ENCODE measurements around the gene ASTN1. TPM values are rescaled to one million over a fixed set of nuclear protein-coding genes. Genes with fewer than 3 reads are reported as not detected.

ASTN1 gene
- total and polyA plus RNA-seq, 4 donors: 33.4 to 127 (median 82.8) TPM

DNA sequence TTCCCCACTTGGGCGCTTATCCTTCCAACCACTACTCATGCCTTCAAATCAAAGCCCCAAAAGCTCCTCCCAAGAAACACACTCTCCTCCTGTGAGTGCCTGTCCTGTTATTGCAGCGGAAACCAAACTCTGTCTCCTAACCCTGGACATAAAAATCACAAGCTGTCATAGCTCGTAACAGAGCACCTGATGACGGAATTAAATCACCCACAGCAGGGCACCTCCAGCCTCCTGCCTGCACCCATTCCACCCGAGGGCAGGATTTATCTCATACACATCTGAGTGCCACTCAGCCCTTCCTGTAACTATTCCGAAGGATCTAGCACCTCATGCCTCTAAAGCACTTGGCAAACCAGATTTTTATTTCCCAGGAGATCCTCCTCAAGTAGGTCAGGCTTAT lies 100.9 kb downstream of the ASTN1 start:
- Histone ChIP-seq H3K4me3 (ENCODE audit: low read depth, low read length) (no peak overlapping the region), H3K9me3 (ENCODE audit: control insufficient read depth, insufficient read depth, low read length) (no peaks in the 10 kb centered on the region), H3K27ac (ENCODE audit: low read depth, low read length) (no peak overlapping the region), H3K27me3 (ENCODE audit: control insufficient read depth, insufficient read depth, low read length) (no peaks in the 10 kb centered on the region), H3K36me3 (ENCODE audit: control insufficient read depth, insufficient read depth, low read length) (peaks cover 5% of the 10 kb centered on the region), H3K4me1 (ENCODE audit: control insufficient read depth, insufficient read depth, low read length) (peaks cover under 1% of the 10 kb centered on the region)
- 86% methylated on average over 6 of the region's 6 CpGs for WGBS (ENCODE audit: insufficient coverage)
- DNase-seq (ENCODE audit: low read depth in 4 of 6, low spot score in 6 of 6): no peak

DNA sequence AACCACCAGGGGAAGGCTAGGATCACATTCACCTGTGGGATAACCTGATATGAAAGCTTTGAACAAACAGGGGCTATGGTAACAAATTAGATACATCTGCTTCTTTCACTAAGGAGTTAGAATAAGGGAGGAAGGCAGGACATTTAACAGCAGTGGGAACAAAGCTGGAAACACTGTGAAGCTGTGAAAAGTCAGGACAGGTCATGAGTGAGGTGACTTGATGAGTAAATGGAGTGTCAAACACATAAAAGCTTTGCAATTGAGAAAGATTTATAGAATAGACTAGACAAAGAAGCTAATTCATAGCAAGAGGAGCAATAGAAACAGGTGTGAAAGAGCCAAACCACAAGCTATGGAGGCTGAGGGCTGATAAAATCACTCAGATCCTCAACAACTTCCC lies 110.0 kb downstream of the ASTN1 start:
- no peaks in the 10 kb centered on the region for H3K4me1 ChIP-seq (ENCODE audit: control insufficient read depth, insufficient read depth, low read length)
- no peaks in the 10 kb centered on the region for H3K27me3 ChIP-seq (ENCODE audit: control insufficient read depth, insufficient read depth, low read length)
- no peak for DNase-seq (ENCODE audit: low read depth in 4 of 6, low spot score in 6 of 6)
- H3K9me3 ChIP-seq (ENCODE audit: control insufficient read depth, insufficient read depth, low read length): no peaks in the 10 kb centered on the region
- no peak overlapping the region for H3K27ac ChIP-seq (ENCODE audit: low read depth, low read length)
- no peak overlapping the region for H3K4me3 ChIP-seq (ENCODE audit: low read depth, low read length)
- H3K36me3 ChIP-seq (ENCODE audit: control insufficient read depth, insufficient read depth, low read length): no peaks in the 10 kb centered on the region

DNA sequence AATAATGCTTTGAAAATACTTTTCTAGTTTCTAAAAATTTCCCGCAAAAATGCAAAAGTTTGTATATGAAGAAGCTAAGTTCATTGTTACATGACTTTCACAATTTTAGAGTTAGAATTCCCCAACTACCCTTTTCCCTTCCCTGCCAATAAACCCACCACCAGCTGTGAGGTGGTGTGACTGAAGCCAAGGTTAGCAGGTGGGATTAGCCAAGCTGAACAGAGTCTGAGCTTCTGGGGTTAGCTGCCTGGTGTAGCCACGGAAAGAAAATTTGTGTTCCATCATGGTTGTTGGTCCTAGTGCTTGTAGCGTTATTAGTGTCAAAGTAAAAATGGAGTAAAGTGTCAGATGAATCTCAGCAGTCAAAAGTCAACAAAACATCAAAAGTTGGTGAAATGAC lies 110.9 kb downstream of the ASTN1 start:
- Histone ChIP-seq H3K4me3 (ENCODE audit: low read depth, low read length) (no peak overlapping the region), H3K4me1 (ENCODE audit: control insufficient read depth, insufficient read depth, low read length) (no peaks in the 10 kb centered on the region), H3K27ac (ENCODE audit: low read depth, low read length) (no peak overlapping the region), H3K9me3 (ENCODE audit: control insufficient read depth, insufficient read depth, low read length) (no peaks in the 10 kb centered on the region), H3K27me3 (ENCODE audit: control insufficient read depth, insufficient read depth, low read length) (no peaks in the 10 kb centered on the region), H3K36me3 (ENCODE audit: control insufficient read depth, insufficient read depth, low read length) (no peaks in the 10 kb centered on the region)
- 71% methylated on average over 1 of the region's 3 CpGs for WGBS (ENCODE audit: insufficient coverage)
- no peak for DNase-seq (ENCODE audit: low read depth in 4 of 6, low spot score in 6 of 6)

DNA sequence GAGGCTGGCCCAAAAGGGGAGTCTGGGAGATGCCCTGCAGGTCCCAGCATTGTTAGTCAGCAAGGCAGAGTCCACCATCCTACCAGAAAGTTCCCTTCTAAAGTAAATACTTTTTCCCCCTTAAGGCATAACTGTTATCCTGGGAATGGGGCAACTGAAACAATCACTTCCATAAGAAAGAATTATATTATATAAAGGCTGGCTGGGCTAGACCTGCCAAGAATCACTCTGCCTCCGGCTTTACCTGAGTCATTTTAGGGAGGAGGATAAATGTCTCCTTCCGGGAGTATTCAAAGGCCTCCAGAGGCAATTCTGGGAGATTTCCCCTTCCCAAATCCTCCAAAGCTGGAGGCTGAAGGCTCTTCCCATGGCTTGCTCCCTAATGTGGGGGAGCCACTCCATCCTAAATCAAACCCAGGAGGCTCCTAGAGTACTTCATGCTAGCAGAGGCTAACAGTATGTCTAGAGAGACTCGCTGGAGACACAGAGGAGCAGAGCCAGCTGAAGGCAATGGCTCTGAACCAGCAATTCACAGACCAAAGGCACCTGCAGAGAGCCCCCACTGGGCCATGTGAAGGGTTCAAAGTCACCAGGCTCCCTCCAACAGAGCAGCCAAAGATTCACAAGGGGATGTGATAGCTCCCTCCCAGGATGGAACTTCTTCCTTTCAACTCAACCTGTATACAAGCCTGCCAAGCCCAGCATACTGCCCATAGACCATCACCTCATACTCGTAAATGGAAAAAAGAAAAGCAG lies 116.0 kb downstream of the ASTN1 start:
- H3K4me3 ChIP-seq (ENCODE audit: low read depth, low read length): no peak overlapping the region
- peaks cover 7% of the 10 kb centered on the region for H3K4me1 ChIP-seq (ENCODE audit: control insufficient read depth, insufficient read depth, low read length)
- H3K27ac ChIP-seq (ENCODE audit: low read depth, low read length): no peak overlapping the region
- no peaks in the 10 kb centered on the region for H3K36me3 ChIP-seq (ENCODE audit: control insufficient read depth, insufficient read depth, low read length)
- DNase-seq (ENCODE audit: low read depth in 4 of 6, low spot score in 6 of 6): no peak
- no peaks in the 10 kb centered on the region for H3K9me3 ChIP-seq (ENCODE audit: control insufficient read depth, insufficient read depth, low read length)
- 42% methylated on average over 2 of the region's 4 CpGs for WGBS (ENCODE audit: insufficient coverage)
- H3K27me3 ChIP-seq (ENCODE audit: control insufficient read depth, insufficient read depth, low read length): no peaks in the 10 kb centered on the region

DNA sequence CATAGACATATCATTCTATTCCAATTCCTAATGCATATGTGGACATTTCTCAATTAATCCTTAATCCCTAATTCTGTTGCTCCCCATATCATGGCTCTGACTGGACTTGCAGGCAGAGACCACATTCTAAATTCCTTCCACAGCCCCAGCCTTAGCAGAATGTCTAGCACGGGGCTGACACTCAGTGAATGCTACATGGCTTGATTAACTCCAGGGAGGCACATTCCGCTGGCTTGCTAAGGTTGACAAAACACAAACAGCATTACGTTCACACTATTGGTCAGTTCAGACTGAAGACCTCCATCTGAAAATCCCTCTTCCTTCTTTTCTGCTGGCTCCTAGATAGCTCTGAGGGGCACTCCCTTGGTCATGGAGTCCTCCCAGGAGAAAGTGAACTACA lies 119.4 kb downstream of the ASTN1 start:
- peaks cover 7% of the 10 kb centered on the region for H3K4me1 ChIP-seq (ENCODE audit: control insufficient read depth, insufficient read depth, low read length)
- H3K36me3 ChIP-seq (ENCODE audit: control insufficient read depth, insufficient read depth, low read length): no peaks in the 10 kb centered on the region
- H3K27ac ChIP-seq (ENCODE audit: low read depth, low read length): no peak overlapping the region
- DNase-seq (ENCODE audit: low read depth in 4 of 6, low spot score in 6 of 6): no peak
- H3K4me3 ChIP-seq (ENCODE audit: low read depth, low read length): no peak overlapping the region
- H3K9me3 ChIP-seq (ENCODE audit: control insufficient read depth, insufficient read depth, low read length): no peaks in the 10 kb centered on the region
- 67% methylated on average over 3 of the region's 3 CpGs for WGBS (ENCODE audit: insufficient coverage)
- no peaks in the 10 kb centered on the region for H3K27me3 ChIP-seq (ENCODE audit: control insufficient read depth, insufficient read depth, low read length)

DNA sequence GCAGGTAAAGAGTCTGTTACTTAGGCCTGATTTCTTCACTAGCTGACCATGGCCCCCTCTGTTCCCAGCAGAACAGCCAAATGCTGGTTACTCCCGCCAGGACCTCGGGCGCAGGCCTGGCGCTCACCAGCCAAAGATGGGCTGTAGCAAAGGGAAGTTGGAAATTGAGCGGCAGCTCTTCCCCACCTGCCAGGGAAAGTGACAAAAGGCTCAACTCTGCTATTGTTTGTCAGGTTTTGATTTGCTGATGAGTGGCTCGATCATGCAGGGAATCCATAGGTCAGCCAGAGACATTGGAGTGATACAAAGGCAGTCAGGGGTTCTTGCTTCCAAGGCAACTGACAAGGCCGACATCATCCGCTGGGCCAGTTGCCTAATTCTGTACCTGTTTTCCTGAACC lies 120.1 kb downstream of the ASTN1 start:
- H3K9me3 ChIP-seq (ENCODE audit: control insufficient read depth, insufficient read depth, low read length): no peaks in the 10 kb centered on the region
- H3K27ac ChIP-seq (ENCODE audit: low read depth, low read length): no peak overlapping the region
- H3K4me3 ChIP-seq (ENCODE audit: low read depth, low read length): no peak overlapping the region
- peaks cover 7% of the 10 kb centered on the region for H3K4me1 ChIP-seq (ENCODE audit: control insufficient read depth, insufficient read depth, low read length)
- 67% methylated on average over 7 of the region's 8 CpGs for WGBS (ENCODE audit: insufficient coverage)
- DNase-seq (ENCODE audit: low read depth in 4 of 6, low spot score in 6 of 6): no peak
- H3K36me3 ChIP-seq (ENCODE audit: control insufficient read depth, insufficient read depth, low read length): no peaks in the 10 kb centered on the region
- no peaks in the 10 kb centered on the region for H3K27me3 ChIP-seq (ENCODE audit: control insufficient read depth, insufficient read depth, low read length)

DNA sequence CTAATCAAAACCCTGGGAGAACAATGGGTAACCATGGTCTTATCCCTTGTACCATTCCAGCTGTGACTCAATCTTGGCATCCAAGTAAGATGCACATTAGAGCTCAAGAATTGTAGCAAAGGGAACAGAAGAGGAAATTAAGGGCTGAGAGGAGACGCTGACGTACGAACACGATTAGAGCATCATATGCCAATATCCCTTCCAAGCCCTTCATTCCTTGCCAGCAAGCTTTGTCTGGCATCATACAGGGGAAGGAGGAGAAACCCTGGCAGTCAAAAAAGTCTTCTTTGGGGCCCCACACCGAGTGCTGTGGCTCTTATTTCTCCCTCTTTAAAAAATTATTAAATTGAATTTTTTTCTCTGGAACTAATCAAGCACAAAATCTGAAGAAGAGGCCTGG lies 120.9 kb downstream of the ASTN1 start:
- Histone ChIP-seq H3K27me3 (ENCODE audit: control insufficient read depth, insufficient read depth, low read length) (no peaks in the 10 kb centered on the region), H3K36me3 (ENCODE audit: control insufficient read depth, insufficient read depth, low read length) (no peaks in the 10 kb centered on the region), H3K27ac (ENCODE audit: low read depth, low read length) (no peak overlapping the region), H3K4me3 (ENCODE audit: low read depth, low read length) (no peak overlapping the region), H3K9me3 (ENCODE audit: control insufficient read depth, insufficient read depth, low read length) (no peaks in the 10 kb centered on the region), H3K4me1 (ENCODE audit: control insufficient read depth, insufficient read depth, low read length) (peaks cover 7% of the 10 kb centered on the region)
- WGBS (ENCODE audit: insufficient coverage): 32% methylated on average over 4 of the region's 5 CpGs
- DNase-seq (ENCODE audit: low read depth in 4 of 6, low spot score in 6 of 6): peak in 2 of 6 donors; percentile 62 to 66

DNA sequence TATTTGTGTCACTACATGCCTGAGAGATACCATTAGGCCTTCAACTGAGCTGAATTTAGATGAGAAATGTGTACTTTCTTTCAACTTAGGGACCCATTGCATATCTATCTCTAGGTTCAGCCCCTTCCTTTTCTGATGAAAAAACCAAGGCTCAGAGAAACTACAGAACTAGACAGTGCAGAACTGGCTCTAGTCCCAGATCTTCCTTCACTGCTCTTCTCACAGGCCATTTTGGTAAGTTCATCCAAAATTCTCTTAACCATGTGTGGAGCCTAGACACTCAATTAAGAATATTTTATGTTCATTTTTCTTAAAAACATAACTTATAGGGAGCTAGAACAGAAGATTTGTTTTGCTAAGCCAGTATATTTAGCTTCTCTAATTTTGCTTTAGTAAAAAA lies 128.9 kb downstream of the ASTN1 start:
- peak in 1 of 6 donors; percentile 27 for DNase-seq (ENCODE audit: low read depth in 4 of 6, low spot score in 6 of 6)
- H3K27me3 ChIP-seq (ENCODE audit: control insufficient read depth, insufficient read depth, low read length): no peaks in the 10 kb centered on the region
- H3K4me3 ChIP-seq (ENCODE audit: low read depth, low read length): no peak overlapping the region
- peaks cover 10% of the 10 kb centered on the region for H3K4me1 ChIP-seq (ENCODE audit: control insufficient read depth, insufficient read depth, low read length)
- no peak overlapping the region for H3K27ac ChIP-seq (ENCODE audit: low read depth, low read length)
- peaks cover 8% of the 10 kb centered on the region for H3K36me3 ChIP-seq (ENCODE audit: control insufficient read depth, insufficient read depth, low read length)
- no peaks in the 10 kb centered on the region for H3K9me3 ChIP-seq (ENCODE audit: control insufficient read depth, insufficient read depth, low read length)

DNA sequence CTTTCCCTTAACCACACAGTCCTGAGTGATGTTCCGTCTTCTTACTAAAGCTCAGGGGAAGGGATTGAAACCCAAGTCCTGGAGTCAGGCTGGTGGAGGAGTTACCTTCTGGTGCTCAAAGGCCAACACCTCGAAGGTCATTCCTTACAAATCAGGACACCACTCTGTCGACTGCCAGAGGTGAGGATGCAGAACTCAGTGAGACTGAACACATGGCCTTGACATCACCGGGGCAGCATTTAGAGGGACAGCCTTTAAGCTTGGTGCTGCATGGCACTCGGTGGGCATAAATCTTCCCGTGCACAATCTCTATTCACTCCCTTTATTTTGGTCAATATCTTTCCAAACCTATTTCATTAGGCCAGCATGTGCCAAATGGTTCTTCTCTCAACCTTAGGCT lies 130.9 kb downstream of the ASTN1 start:
- Histone ChIP-seq H3K36me3 (ENCODE audit: control insufficient read depth, insufficient read depth, low read length) (peaks cover 16% of the 10 kb centered on the region), H3K9me3 (ENCODE audit: control insufficient read depth, insufficient read depth, low read length) (no peaks in the 10 kb centered on the region), H3K4me3 (ENCODE audit: low read depth, low read length) (no peak overlapping the region), H3K27me3 (ENCODE audit: control insufficient read depth, insufficient read depth, low read length) (no peaks in the 10 kb centered on the region), H3K4me1 (ENCODE audit: control insufficient read depth, insufficient read depth, low read length) (peaks cover 10% of the 10 kb centered on the region), H3K27ac (ENCODE audit: low read depth, low read length) (no peak overlapping the region)
- DNase-seq (ENCODE audit: low read depth in 4 of 6, low spot score in 6 of 6): no peak
- WGBS (ENCODE audit: insufficient coverage): 75% methylated on average over 5 of the region's 6 CpGs

DNA sequence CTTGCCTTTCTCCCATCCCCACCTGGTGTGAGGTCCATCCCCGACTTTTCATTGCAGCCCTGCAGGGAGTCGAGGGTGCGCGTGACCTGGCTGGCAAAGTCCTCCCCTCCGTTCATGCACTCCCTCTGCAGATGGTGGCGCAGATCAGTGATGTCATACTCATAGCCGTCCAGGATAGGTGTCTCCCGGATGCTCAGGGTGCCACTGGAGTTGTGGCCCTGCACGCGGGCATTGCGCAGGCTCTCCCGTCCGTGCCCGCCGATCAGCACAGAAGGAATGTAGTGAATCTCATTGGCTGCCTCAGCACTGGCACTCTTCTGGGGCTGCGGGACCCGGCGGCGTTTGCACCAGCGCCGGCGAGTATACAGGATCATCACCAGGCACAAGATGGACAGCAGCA lies 132.1 kb downstream of the ASTN1 start:
- Histone ChIP-seq H3K4me1 (ENCODE audit: control insufficient read depth, insufficient read depth, low read length) (peaks cover 10% of the 10 kb centered on the region), H3K27ac (ENCODE audit: low read depth, low read length) (no peak overlapping the region), H3K9me3 (ENCODE audit: control insufficient read depth, insufficient read depth, low read length) (no peaks in the 10 kb centered on the region), H3K4me3 (ENCODE audit: low read depth, low read length) (no peak overlapping the region), H3K27me3 (ENCODE audit: control insufficient read depth, insufficient read depth, low read length) (no peaks in the 10 kb centered on the region), H3K36me3 (ENCODE audit: control insufficient read depth, insufficient read depth, low read length) (peaks cover 16% of the 10 kb centered on the region)
- WGBS (ENCODE audit: insufficient coverage): 91% methylated on average over 20 of the region's 22 CpGs
- no peak for DNase-seq (ENCODE audit: low read depth in 4 of 6, low spot score in 6 of 6)

Measured in spinal cord (tissue), 10 donors.